Measurements from ENCODE around the gene LRP8. TPM values are rescaled to one million over a fixed set of nuclear protein-coding genes. Genes with fewer than 3 reads are reported as not detected.

Gene LRP8
- total RNA-seq, 1 donor from 2014 or later, result 16.5 TPM

DNA sequence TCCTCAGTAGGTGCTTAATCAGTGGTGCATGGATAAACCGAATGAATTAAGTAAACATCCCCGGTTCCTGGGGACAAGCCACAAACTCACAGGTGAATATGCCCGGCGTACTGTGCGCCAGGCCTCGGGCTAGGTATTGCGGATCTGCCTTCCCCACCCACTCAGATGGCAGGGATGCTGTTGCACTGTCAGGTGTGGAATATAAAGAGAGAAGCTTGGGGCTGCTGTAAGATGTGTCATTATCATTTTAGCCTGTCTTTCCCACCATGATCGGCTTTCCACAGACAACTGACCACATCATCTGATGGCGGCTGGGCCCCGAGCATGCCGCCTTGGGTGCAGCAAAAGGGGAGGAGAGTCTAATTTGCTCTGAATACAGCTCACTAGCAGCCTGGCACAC is 45.4 kb upstream of the LRP8 start:
- no peak overlapping the region for H3K4me3 Mint-ChIP-seq
- peaks cover 10% of the 10 kb centered on the region for H3K4me1 Mint-ChIP-seq (ENCODE audit: unreplicated experiment)
- DNase-seq (ENCODE audit: extremely low spot score, unreplicated experiment), result peak; percentile 42
- TF ChIP-seq, protein P1, sequence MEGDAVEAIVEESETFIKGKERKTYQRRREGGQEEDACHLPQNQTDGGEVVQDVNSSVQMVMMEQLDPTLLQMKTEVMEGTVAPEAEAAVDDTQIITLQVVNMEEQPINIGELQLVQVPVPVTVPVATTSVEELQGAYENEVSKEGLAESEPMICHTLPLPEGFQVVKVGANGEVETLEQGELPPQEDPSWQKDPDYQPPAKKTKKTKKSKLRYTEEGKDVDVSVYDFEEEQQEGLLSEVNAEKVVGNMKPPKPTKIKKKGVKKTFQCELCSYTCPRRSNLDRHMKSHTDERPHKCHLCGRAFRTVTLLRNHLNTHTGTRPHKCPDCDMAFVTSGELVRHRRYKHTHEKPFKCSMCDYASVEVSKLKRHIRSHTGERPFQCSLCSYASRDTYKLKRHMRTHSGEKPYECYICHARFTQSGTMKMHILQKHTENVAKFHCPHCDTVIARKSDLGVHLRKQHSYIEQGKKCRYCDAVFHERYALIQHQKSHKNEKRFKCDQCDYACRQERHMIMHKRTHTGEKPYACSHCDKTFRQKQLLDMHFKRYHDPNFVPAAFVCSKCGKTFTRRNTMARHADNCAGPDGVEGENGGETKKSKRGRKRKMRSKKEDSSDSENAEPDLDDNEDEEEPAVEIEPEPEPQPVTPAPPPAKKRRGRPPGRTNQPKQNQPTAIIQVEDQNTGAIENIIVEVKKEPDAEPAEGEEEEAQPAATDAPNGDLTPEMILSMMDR (conservative IDR thresholded peaks at IDR 0.05), result no peak
- no peaks in the 10 kb centered on the region for H3K36me3 Mint-ChIP-seq
- H3K9me3 Mint-ChIP-seq, result no peaks in the 10 kb centered on the region
- peaks cover 15% of the 10 kb centered on the region for H3K27me3 Mint-ChIP-seq
- H3K27ac Mint-ChIP-seq, result no peak overlapping the region

- DNase-seq (ENCODE audit: extremely low spot score, unreplicated experiment), result peak; percentile 56
- no peaks in the 10 kb centered on the region for H3K36me3 Mint-ChIP-seq
- peaks cover 15% of the 10 kb centered on the region for H3K27me3 Mint-ChIP-seq
- H3K27ac Mint-ChIP-seq, result no peak overlapping the region
- TF ChIP-seq, protein P1 (conservative IDR thresholded peaks at IDR 0.05), result no peak
- H3K4me1 Mint-ChIP-seq (ENCODE audit: unreplicated experiment), result peaks cover 10% of the 10 kb centered on the region
- H3K4me3 Mint-ChIP-seq, result no peak overlapping the region
- H3K9me3 Mint-ChIP-seq, result no peaks in the 10 kb centered on the region
These were observed 44.7 kb upstream of the LRP8 start for GRCh38 chr1:53372501-53372951.

- Mint-ChIP-seq H3K27ac (peak overlapping the region; percentile 33), H3K27me3 (peaks cover 10% of the 10 kb centered on the region)
These were observed 44.0 kb upstream of the LRP8 start for GRCh38 chr1:53371851-53372250.

GRCh38 chr1:53371121-53371666 is 43.3 kb upstream of the LRP8 start:
- no peaks in the 10 kb centered on the region for H3K9me3 Mint-ChIP-seq
- TF ChIP-seq, protein P1 (conservative IDR thresholded peaks at IDR 0.05), result no peak
- no peak overlapping the region for H3K27ac Mint-ChIP-seq

More at GRCh38 chr1:53371851-53372250, 44.0 kb upstream of the LRP8 start:
- Mint-ChIP-seq H3K9me3 (no peaks in the 10 kb centered on the region), H3K4me1 (ENCODE audit: unreplicated experiment) (peaks cover 10% of the 10 kb centered on the region), H3K4me3 (no peak overlapping the region), H3K36me3 (no peaks in the 10 kb centered on the region)
- TF ChIP-seq, protein P1 (conservative IDR thresholded peaks at IDR 0.05), result no peak
- DNase-seq (ENCODE audit: extremely low spot score, unreplicated experiment), result peak; percentile 27

GRCh38 chr1:53370369-53370961 is 42.6 kb upstream of the LRP8 start:
- no peaks in the 10 kb centered on the region for H3K36me3 Mint-ChIP-seq
- TF ChIP-seq, protein P1 (conservative IDR thresholded peaks at IDR 0.05), result no peak
- H3K4me3 Mint-ChIP-seq, result no peak overlapping the region
- peak; percentile 51 for DNase-seq (ENCODE audit: extremely low spot score, unreplicated experiment)
- no peaks in the 10 kb centered on the region for H3K9me3 Mint-ChIP-seq
- peaks cover 10% of the 10 kb centered on the region for H3K27me3 Mint-ChIP-seq
- H3K27ac Mint-ChIP-seq, result no peak overlapping the region
- H3K4me1 Mint-ChIP-seq (ENCODE audit: unreplicated experiment), result peaks cover 7% of the 10 kb centered on the region

More at GRCh38 chr1:53371121-53371666, 43.3 kb upstream of the LRP8 start:
- Mint-ChIP-seq H3K4me1 (ENCODE audit: unreplicated experiment) (peaks cover 10% of the 10 kb centered on the region), H3K36me3 (no peaks in the 10 kb centered on the region), H3K4me3 (no peak overlapping the region), H3K27me3 (peaks cover 10% of the 10 kb centered on the region)
- DNase-seq (ENCODE audit: extremely low spot score, unreplicated experiment), result peak; percentile 66
